Measurements from ENCODE around the gene INTS1. TPM values are rescaled to one million over a fixed set of nuclear protein-coding genes. Genes with fewer than 3 reads are reported as not detected.

INTS1 gene
- total RNA-seq, 1 donor from 2014 or later, result 80.7 TPM

DNA sequence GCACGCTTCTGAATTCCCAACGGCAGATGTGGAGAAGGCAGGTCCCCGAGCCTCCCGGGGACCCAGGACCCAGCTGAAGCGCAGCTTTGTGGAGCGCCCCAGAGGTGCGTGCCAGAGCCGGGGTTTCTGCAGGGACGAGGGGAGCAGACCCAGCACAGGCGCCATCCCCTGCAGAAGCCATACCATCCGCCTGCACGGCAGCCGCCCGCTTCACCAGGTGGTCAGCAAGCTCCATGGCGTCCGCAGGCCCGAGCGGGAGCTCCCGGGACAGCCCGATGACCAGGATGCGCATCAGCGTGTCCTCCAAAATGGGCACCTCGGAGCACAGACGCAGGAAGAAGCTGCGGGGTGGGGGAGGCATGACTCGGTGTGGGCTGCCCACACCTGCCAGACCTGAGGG, 10.6 kb downstream of the INTS1 start:
- H3K27ac ChIP-seq, result no peak overlapping the region
- no peaks in the 10 kb centered on the region for H3K27me3 ChIP-seq
- TF ChIP-seq CTCF (IDR thresholded peaks at IDR 0.05), result no peak
- DNase-seq (ENCODE audit: low spot score in 2 of 2), result no peak
- intact Hi-C loops (cut with DNase I), result no loop called here
- H3K36me3 ChIP-seq, result peaks cover 68 to 99% of the 10 kb centered on the region in 2 donors
- H3K4me1 ChIP-seq, result no peaks in the 10 kb centered on the region
- H3K9me3 ChIP-seq, result no peaks in the 10 kb centered on the region
- no peak overlapping the region for H3K4me3 ChIP-seq

DNA sequence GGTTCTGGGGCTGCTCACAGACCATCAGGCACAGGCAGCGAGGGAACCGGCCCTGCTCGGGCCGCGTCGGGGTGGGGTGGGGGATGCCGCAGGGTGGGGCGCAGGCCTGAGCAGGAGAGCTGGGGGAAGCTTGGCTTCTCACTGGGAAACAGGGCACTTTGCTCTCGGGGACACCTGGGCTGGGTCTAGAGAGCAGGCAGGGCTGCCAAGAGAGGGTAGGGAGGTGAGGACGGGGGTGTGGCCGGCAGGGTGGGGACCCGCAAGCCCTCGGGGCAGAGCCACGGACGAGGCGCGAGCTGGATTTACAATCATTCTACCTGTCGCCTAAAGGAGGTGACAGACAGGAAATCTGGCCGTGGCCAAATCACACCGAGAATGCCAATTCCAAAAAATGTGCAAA, 11.1 kb downstream of the INTS1 start:
- no peaks in the 10 kb centered on the region for H3K4me1 ChIP-seq
- H3K4me3 ChIP-seq, result no peak overlapping the region
- intact Hi-C loops (cut with DNase I), result no loop called here
- no peaks in the 10 kb centered on the region for H3K9me3 ChIP-seq
- peaks cover 68 to 99% of the 10 kb centered on the region in 2 donors for H3K36me3 ChIP-seq
- H3K27me3 ChIP-seq, result no peaks in the 10 kb centered on the region
- TF ChIP-seq CTCF (IDR thresholded peaks at IDR 0.05), result no peak
- no peak overlapping the region for H3K27ac ChIP-seq
- DNase-seq (ENCODE audit: low spot score in 2 of 2), result no peak

DNA sequence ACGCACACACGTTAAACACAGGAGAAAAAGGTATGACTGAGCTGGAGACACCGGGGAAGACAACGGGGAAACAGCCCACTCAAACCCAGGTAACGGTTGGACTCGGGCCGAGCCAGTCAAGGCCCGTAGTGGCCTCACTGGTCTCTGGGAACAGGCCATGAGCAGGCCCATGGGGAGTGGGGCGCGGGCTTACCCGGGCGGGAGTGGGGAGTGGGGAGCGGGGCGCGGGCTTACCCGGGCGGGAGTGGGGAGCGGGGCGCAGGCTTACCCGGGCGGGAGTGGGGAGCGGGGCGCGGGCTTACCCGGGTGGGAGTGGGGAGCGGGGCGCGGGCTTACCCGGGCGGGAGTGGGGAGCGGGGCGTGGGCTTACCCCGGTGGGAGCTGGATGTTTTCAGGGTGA, 11.5 kb downstream of the INTS1 start:
- Histone ChIP-seq H3K4me3 (no peak overlapping the region), H3K9me3 (no peaks in the 10 kb centered on the region), H3K36me3 (peaks cover 70 to 99% of the 10 kb centered on the region in 2 donors), H3K4me1 (no peaks in the 10 kb centered on the region), H3K27me3 (no peaks in the 10 kb centered on the region), H3K27ac (no peak overlapping the region)
- intact Hi-C loops (cut with DNase I), result no loop called here
- TF ChIP-seq CTCF (IDR thresholded peaks at IDR 0.05), result no peak
- DNase-seq (ENCODE audit: low spot score in 2 of 2), result no peak

- no peaks in the 10 kb centered on the region for H3K4me1 ChIP-seq
- intact Hi-C loops (cut with DNase I), result no loop called here
- H3K4me3 ChIP-seq, result no peak overlapping the region
- no peak for DNase-seq (ENCODE audit: low spot score in 2 of 2)
- H3K27me3 ChIP-seq, result no peaks in the 10 kb centered on the region
- H3K9me3 ChIP-seq, result no peaks in the 10 kb centered on the region
- H3K36me3 ChIP-seq, result peaks cover 70 to 99% of the 10 kb centered on the region in 2 donors
- no peak overlapping the region for H3K27ac ChIP-seq
- no peak for TF ChIP-seq CTCF (IDR thresholded peaks at IDR 0.05)
Observed at GRCh38 chr7:1492221-1492620, 12.0 kb downstream of the INTS1 start.

GRCh38 chr7:1490837-1491236, 13.4 kb downstream of the INTS1 start:
- H3K4me3 ChIP-seq, result no peak overlapping the region
- no peaks in the 10 kb centered on the region for H3K27me3 ChIP-seq
- no peaks in the 10 kb centered on the region for H3K9me3 ChIP-seq
- H3K36me3 ChIP-seq, result peaks cover 77 to 99% of the 10 kb centered on the region in 2 donors
- H3K27ac ChIP-seq, result no peak overlapping the region
- intact Hi-C loops (cut with DNase I), result no loop called here
- no peak for DNase-seq (ENCODE audit: low spot score in 2 of 2)
- no peaks in the 10 kb centered on the region for H3K4me1 ChIP-seq
- TF ChIP-seq CTCF (IDR thresholded peaks at IDR 0.05), result no peak

DNA sequence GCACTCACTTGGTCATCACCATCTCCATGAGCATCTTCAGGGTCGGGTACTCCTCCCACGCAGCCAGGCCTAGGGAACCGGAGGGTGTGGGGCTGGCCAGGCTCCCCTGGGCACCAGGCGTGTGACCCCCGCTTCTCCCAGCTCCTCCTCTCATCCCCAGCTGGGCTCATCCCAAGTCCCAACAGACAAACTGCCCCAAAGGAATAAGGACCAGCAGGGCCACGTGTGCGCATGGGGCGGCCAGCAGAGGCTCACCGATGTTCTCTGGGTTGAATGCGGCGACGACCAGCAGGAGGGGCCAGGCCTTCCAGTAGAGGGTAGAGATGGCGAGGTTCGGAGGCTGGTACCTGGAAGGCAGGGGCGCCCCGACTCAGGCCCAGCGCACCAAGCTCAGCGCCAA, 14.9 kb downstream of the INTS1 start:
- TF ChIP-seq CTCF (IDR thresholded peaks at IDR 0.05), result no peak
- DNase-seq (ENCODE audit: low spot score in 2 of 2), result no peak
- intact Hi-C loops (cut with DNase I), result no loop called here
- Histone ChIP-seq H3K27ac (no peak overlapping the region), H3K36me3 (peaks cover 77 to 99% of the 10 kb centered on the region in 2 donors), H3K27me3 (no peaks in the 10 kb centered on the region), H3K9me3 (no peaks in the 10 kb centered on the region), H3K4me3 (no peak overlapping the region), H3K4me1 (no peaks in the 10 kb centered on the region)
